RCC 7860 (cell line): ENCODE data around the gene ENTHD1.
"Not testable (repeated sequence)": the region's sequence is repeated elsewhere in the genome, so short reads cannot be mapped to it uniquely, and the experiment has no call there.

Experiments used
- DNase-seq: peaks from one replicate; pipeline ENCODE4 v3.0.0-alpha.2; 2015; ENCODE audit warnings: low spot score
- FAIRE-seq: peaks from 2 replicates; lab custom pipeline; 2012; peaks lifted over from hg19 to GRCh38; lab: Jason Lieb, UNC

The ENTHD1 gene

DNA sequence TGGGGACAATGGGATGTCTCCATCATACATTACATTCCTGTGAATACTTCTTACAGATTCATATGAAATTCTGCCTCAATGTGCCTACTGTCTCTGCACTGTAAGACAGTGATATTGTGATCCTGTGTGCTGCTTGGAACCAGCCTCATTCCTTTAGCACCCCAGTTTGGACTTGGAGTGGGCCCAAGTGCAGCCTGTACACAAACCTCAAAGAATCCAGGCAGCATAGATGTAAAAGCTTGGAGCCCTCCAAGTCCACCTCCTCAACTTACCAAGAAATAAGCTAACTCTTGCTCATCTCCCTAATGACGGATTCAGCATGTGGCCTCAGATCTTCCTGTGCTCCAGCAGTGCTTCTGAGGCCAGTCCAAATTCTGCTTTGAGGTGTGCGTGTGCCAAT is 31.7 kb upstream of the ENTHD1 start:
- FAIRE-seq: no peak
- DNase-seq: no peak

DNA sequence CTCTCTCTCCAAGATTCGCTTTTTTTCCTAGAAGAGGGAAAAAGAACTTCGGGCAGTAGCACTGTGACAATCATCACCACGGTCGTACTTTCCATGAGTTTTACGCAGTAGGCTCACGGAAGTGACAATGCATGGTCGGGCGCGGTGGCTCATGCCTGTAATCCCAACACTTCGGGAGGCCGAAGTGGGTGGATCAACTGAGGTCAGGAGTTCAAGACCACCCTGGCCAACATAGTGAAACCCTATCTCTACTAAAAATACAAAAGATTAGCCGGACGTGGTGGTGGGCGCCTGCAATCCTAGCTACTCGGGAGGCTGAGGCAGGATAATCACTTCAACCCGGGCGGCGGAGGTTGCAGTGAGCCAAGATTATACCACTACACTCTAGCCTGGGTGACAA is 30.7 kb upstream of the ENTHD1 start:
- FAIRE-seq: no peak
- DNase-seq: no peak

GRCh38 chr22:39923696-39924095 is 30.1 kb upstream of the ENTHD1 start:
- FAIRE-seq (no peak), DNase-seq (no peak)

DNA sequence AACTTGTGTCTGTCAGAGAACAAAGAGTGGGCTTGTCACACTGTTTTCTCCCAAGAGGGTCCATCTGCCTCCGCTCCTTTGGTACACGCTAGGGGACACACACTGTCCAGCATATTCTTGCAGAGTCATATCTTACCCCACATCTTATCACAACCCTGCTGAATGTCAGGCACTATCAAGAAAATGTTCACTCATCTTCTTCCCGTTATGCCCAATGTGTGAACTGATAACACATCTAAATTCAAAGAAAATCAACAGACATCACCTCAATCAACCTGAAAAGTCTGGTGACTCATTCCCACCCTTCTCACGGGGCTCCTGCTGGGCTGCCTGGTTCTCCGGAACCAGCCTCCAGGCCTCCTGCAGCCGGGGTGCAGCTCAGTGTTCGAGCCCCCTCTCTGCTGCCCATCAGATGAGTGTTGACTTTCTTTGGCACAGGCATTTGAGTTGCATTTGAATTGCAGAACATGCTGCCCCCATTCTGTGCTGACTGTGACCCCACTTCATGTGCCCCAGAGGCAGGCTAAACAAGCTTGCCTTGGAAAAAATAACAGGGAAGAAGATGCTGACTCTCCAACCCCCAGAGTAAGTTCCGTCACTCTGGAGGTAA is 26.7 kb upstream of the ENTHD1 start:
- DNase-seq (no peak), FAIRE-seq (no peak)

DNA sequence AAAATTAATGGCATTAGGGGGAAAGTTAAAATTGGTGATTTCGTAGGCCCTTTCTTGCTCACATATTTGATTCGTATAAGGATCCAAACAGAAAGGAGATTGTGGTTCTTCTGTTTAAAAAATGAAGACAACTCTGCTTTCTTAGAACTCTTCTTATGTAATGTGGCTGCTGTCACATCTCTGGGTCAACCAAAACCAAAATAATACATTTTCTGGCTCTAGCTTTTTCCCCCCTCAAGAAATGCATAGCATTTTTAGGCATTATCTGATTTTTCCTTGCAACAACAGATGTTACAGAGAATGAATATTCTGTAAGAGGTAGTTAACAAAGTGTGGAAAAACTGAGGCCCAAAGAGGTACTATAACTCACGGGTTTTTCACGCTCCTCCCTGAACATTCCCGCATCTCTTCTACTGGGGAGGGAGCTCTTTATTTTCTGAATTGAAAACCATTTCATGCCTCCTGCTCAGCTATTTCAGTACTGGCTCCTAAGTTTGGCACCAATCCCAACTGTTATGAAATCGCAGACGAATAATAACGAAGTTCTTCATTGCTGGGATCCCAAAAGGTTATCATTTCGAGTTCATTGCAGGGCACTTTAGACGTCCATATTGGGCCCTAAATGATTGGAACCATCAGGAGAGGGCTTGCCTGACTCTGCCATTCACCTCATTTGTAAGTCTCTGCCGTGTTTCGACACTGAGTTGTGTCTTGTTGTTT is 24.4 kb upstream of the ENTHD1 start:
- FAIRE-seq: no peak
- no peak for DNase-seq

GRCh38 chr22:39917197-39917643 is 23.7 kb upstream of the ENTHD1 start:
- FAIRE-seq (no peak), DNase-seq (no peak)

GRCh38 chr22:39916496-39916895 is 22.9 kb upstream of the ENTHD1 start:
- DNase-seq (no peak), FAIRE-seq (no peak)

GRCh38 chr22:39915295-39915726 is 21.8 kb upstream of the ENTHD1 start:
- FAIRE-seq (no peak), DNase-seq (no peak)

DNA sequence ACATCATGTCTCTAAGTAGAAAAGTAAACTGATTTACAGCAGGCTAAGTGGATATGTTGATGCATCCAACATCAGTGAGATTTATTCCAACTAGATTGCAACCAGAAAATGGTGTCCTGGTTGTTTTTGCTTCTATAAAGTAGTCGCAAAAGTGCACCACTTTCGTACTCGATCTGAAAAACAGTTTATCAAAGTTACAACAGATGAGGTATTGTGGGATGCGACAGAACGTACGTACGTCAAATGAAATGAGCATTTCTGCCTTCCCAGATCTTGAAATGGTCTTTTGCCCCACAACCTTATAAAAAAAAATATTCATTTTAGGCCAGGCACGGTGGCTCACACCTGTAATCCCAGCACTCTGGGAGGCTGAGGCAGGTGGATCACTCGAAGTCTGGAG is 21.0 kb upstream of the ENTHD1 start:
- FAIRE-seq (no peak), DNase-seq (no peak)

- DNase-seq: no peak
- no peak for FAIRE-seq
Observed at GRCh38 chr22:39913886-39914285, 20.3 kb upstream of the ENTHD1 start.

GRCh38 chr22:39913321-39913720 is 19.8 kb upstream of the ENTHD1 start:
- FAIRE-seq: no peak
- no peak for DNase-seq

DNA sequence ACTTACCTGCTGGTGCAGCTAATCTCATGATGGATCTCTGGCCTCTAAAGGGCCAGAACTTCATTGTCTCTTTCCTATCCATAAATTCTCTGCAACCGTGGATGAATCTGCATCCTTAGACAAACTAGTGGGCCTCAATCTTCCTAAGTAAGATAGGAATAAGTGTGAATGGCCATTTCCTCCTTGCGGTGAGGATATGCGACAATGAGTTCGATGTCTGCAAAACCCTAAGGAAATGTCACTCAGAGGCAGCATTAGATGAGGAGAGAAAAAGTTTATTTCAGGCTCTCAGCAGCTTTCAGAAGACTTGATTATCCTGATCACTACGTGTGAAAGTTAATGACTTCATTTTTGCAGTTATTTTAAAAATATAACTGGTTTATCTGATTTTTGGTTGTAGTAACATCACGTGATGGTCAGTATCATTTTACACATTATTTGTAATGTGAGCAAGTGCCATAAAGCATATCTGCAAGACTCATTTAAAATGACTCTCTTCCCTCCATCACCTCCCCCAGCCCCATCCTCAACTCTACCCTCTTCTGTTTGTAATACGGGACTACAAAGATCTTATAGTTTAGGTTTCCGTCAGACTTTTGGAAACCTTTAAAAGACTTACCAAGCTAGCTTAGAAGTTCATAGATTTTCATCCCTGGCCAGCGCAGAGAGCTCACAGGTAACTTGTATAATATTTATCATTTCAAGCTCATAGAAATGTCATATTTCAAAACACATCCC is 17.5 kb upstream of the ENTHD1 start:
- FAIRE-seq: no peak
- no peak for DNase-seq

GRCh38 chr22:39908737-39909136 is 15.2 kb upstream of the ENTHD1 start:
- peak; percentile 68 for DNase-seq
- peak; percentile 71 for FAIRE-seq

- DNase-seq (no peak), FAIRE-seq (no peak)
Observed at GRCh38 chr22:39908136-39908535, 14.6 kb upstream of the ENTHD1 start.

DNA sequence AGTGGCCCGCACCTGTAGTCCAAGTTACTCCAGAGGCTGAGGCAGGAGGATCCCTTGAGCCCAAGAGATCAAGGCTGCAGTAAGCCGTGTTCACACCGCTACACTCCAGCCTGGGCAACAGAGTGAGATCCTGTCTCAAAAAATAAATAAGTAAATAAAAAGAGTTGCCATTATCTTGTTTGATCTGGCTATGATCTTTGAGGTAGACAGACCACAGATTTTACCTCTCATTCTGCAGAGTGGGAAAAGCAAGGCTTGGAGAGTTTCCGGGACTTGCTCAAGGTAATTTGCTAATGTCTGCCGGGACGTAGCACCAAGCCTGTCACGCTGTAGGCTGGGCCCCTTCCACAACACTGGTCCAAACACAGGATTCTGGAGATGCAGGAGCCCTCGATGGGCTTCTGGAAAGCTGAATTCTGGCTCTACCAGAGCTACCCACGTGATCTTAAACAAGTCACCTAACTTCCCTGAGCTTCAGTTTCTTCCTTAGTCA is 14.1 kb upstream of the ENTHD1 start:
- DNase-seq (no peak), FAIRE-seq (no peak)

GRCh38 chr22:39907047-39907446 is 13.5 kb upstream of the ENTHD1 start:
- no peak for DNase-seq
- FAIRE-seq: no peak

GRCh38 chr22:39906207-39906606 is 12.6 kb upstream of the ENTHD1 start:
- no peak for DNase-seq
- no peak for FAIRE-seq

GRCh38 chr22:39905687-39906086 is 12.1 kb upstream of the ENTHD1 start:
- no peak for FAIRE-seq
- no peak for DNase-seq

DNA sequence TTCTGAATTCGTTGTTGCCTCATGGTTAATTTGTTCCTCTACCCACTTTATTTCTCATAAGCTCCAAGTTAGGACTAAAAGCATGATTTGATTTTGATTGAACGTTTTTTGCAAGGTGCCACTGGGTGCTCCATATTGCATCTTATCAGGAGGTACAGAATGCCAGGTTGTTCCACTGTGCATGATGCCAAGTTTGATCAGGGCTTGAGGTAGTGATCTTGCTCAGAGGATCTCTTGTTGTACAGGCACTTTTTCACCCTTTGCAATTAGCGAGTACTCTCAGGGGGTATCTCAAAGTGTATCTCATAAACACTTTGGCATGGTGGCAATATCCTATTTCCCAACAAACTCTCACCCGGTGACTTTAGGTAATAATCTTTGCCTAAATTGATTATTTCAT is 11.3 kb upstream of the ENTHD1 start:
- no peak for FAIRE-seq
- DNase-seq: no peak

- DNase-seq, FAIRE-seq: not testable (repeated sequence)
Observed at GRCh38 chr22:39904024-39904423, 10.5 kb upstream of the ENTHD1 start.

- FAIRE-seq: no peak
- no peak for DNase-seq
Observed at GRCh38 chr22:39901565-39902146, 8.1 kb upstream of the ENTHD1 start.
